Measurements from ENCODE around the gene FIGNL1. TPM values are rescaled to one million over a fixed set of nuclear protein-coding genes. Genes with fewer than 3 reads are reported as not detected.
A peak's percentile ranks its signal among the peaks of the same experiment; 100 is the strongest.

The FIGNL1 gene
- polyA plus RNA-seq, 3 donors = 0.55 to 2.4 (median 1.8) TPM

- peaks cover 80 to 83% of the 10 kb centered on the region in 2 donors for H3K4me1 ChIP-seq (ENCODE audit: control insufficient read depth in 1 of 2, insufficient read depth in 2 of 2, low read length in 2 of 2)
- H2AFZ ChIP-seq (ENCODE audit: insufficient read depth, low read depth, low read length, poor library complexity, severe bottlenecking) = no peak overlapping the region
- peaks cover 37 to 43% of the 10 kb centered on the region in 2 donors for H3K36me3 Mint-ChIP-seq
- intact Hi-C loops (cut with micrococcal nuclease) = no loop called here
- H3K4me3 ChIP-seq (replicated peaks in 1 of 3; ENCODE audit: low read depth in 2 of 3, low read length in 3 of 3) = no peak overlapping the region
- 100% methylated on average over 3 of the region's 5 CpGs for WGBS (ENCODE audit: insufficient coverage)
- H3K4me1 Mint-ChIP-seq = peaks cover 94% of the 10 kb centered on the region
- DNase-seq = no peak
- TF ChIP-seq CTCF (IDR thresholded peaks at IDR 0.05) = no peak
- H3K27me3 ChIP-seq (ENCODE audit: control insufficient read depth in 2 of 2, insufficient read depth in 2 of 2, low read length in 2 of 2) = no peaks in the 10 kb centered on the region
- H3K4me2 ChIP-seq (replicated peaks; ENCODE audit: extremely low read depth, low read length, poor library complexity, severe bottlenecking) = no peak overlapping the region
- H3K9ac ChIP-seq (ENCODE audit: insufficient read depth, low read length, poor library complexity, severe bottlenecking) = no peak overlapping the region
- H3K36me3 ChIP-seq (replicated peaks in 1 of 2; ENCODE audit: control insufficient read depth in 1 of 2, insufficient read depth in 2 of 2, low read length in 2 of 2) = peaks cover 17 to 28% of the 10 kb centered on the region in 2 donors
- H3K27me3 Mint-ChIP-seq (ENCODE audit: low read depth in 3 of 3) = peaks cover 0 to 2% (median 0%) of the 10 kb centered on the region in 3 donors
- H3K9me3 Mint-ChIP-seq = no peaks in the 10 kb centered on the region
- peaks cover 9% of the 10 kb centered on the region for H4K20me1 ChIP-seq (ENCODE audit: insufficient read depth, low read length)
- no peaks in the 10 kb centered on the region for H3K9me3 ChIP-seq (replicated peaks in 1 of 2; ENCODE audit: control insufficient read depth in 1 of 2, insufficient read depth in 1 of 2, low read length in 2 of 2)
- H3K27ac ChIP-seq (ENCODE audit: low read depth in 1 of 2, low read length in 2 of 2) = peak overlapping the region in 1 of 2 donors; percentile 85
- peaks cover 16% of the 10 kb centered on the region for H3K79me2 ChIP-seq (ENCODE audit: insufficient read depth, low read length)
- peak overlapping the region in 5 of 7 donors; percentile 16 to 73 (median 25) for H3K27ac Mint-ChIP-seq
- no peak overlapping the region for H3K4me3 Mint-ChIP-seq
These were observed 43.2 kb downstream of the FIGNL1 start for GRCh38 chr7:50406935-50407334.

GRCh38 chr7:50405221-50405620, 44.9 kb downstream of the FIGNL1 start:
- peak overlapping the region in 1 of 3 experiments; percentile 49 for H3K4me3 ChIP-seq (replicated peaks in 1 of 3; ENCODE audit: low read depth in 2 of 3, low read length in 3 of 3)
- peak overlapping the region; percentile 53 to 81 for H3K27ac ChIP-seq (ENCODE audit: low read depth in 1 of 2, low read length in 2 of 2)
- H4K20me1 ChIP-seq (ENCODE audit: insufficient read depth, low read length) = peaks cover 19% of the 10 kb centered on the region
- no peaks in the 10 kb centered on the region for H3K9me3 ChIP-seq (replicated peaks in 1 of 2; ENCODE audit: control insufficient read depth in 1 of 2, insufficient read depth in 1 of 2, low read length in 2 of 2)
- peaks cover 34 to 45% of the 10 kb centered on the region in 2 donors for H3K36me3 ChIP-seq (replicated peaks in 1 of 2; ENCODE audit: control insufficient read depth in 1 of 2, insufficient read depth in 2 of 2, low read length in 2 of 2)
- H2AFZ ChIP-seq (ENCODE audit: insufficient read depth, low read depth, low read length, poor library complexity, severe bottlenecking) = no peak overlapping the region
- H3K9me3 Mint-ChIP-seq = no peaks in the 10 kb centered on the region
- H3K9ac ChIP-seq (ENCODE audit: insufficient read depth, low read length, poor library complexity, severe bottlenecking) = no peak overlapping the region
- peaks cover 34% of the 10 kb centered on the region for H3K79me2 ChIP-seq (ENCODE audit: insufficient read depth, low read length)
- peak overlapping the region; percentile 70 to 89 (median 81) for H3K27ac Mint-ChIP-seq
- H3K4me1 Mint-ChIP-seq = peaks cover 77% of the 10 kb centered on the region
- 13% methylated on average over 7 of the region's 7 CpGs for WGBS (ENCODE audit: insufficient coverage)
- peak; percentile 32 to 65 (median 33) for DNase-seq
- H3K4me1 ChIP-seq (ENCODE audit: control insufficient read depth in 1 of 2, insufficient read depth in 2 of 2, low read length in 2 of 2) = peaks cover 63 to 66% of the 10 kb centered on the region in 2 donors
- H3K27me3 ChIP-seq (ENCODE audit: control insufficient read depth in 2 of 2, insufficient read depth in 2 of 2, low read length in 2 of 2) = no peaks in the 10 kb centered on the region
- H3K36me3 Mint-ChIP-seq = peaks cover 49 to 61% of the 10 kb centered on the region in 2 donors
- peak overlapping the region; percentile 32 for H3K4me2 ChIP-seq (replicated peaks; ENCODE audit: extremely low read depth, low read length, poor library complexity, severe bottlenecking)
- H3K27me3 Mint-ChIP-seq (ENCODE audit: low read depth in 3 of 3) = peaks cover 0 to 2% (median 0%) of the 10 kb centered on the region in 3 donors
- intact Hi-C loops (cut with micrococcal nuclease) = no loop called here
- TF ChIP-seq CTCF (IDR thresholded peaks at IDR 0.05) = no peak
- peak overlapping the region; percentile 28 to 58 for H3K4me3 Mint-ChIP-seq
